Esophagus (tissue), 2 donors: Measurements from ENCODE around the gene CEP70. TPM values are rescaled to one million over a fixed set of nuclear protein-coding genes. Genes with fewer than 3 reads are reported as not detected.
"Not testable (repeated sequence)": the region's sequence is repeated elsewhere in the genome, so short reads cannot be mapped to it uniquely, and the experiment has no call there.

Source experiments
- H3K27ac ChIP-seq, 2 donors: one replicate each; pipeline ENCODE4 v1.5.1; 2013; ENCODE audit warnings: low read depth in 2 of 2, mild to moderate bottlenecking in 2 of 2, inconsistent platforms in 1 of 2, low read length in 1 of 2, moderate library complexity in 1 of 2
- H3K27me3 ChIP-seq, 2 donors: one replicate each; pipeline ENCODE4 v1.6.1; 2013; ENCODE audit warnings: low read length in 2 of 2, control low read depth in 1 of 2, mild to moderate bottlenecking in 1 of 2; ENCODE audit not compliant: insufficient read depth in 2 of 2, control insufficient read depth in 1 of 2
- H3K36me3 ChIP-seq, 2 donors: one replicate each; pipeline ENCODE4 v1.6.1; 2013; ENCODE audit warnings: low read length in 1 of 2; ENCODE audit not compliant: control insufficient read depth in 2 of 2, insufficient read depth in 2 of 2
- H3K4me1 ChIP-seq, 2 donors: one replicate each; pipeline ENCODE4 v1.6.1; 2013; ENCODE audit warnings: low read length in 1 of 2; ENCODE audit not compliant: control insufficient read depth in 2 of 2, insufficient read depth in 2 of 2
- H3K4me3 ChIP-seq, 2 donors: one replicate each; pipeline ENCODE4 v1.5.1; 2013; ENCODE audit warnings: low read length in 2 of 2, mild to moderate bottlenecking in 2 of 2, low read depth in 1 of 2, moderate library complexity in 1 of 2
- H3K9me3 ChIP-seq, 2 donors: one replicate each; pipeline ENCODE4 v1.6.1; 2013; ENCODE audit warnings: mild to moderate bottlenecking in 2 of 2, low read depth in 1 of 2, low read length in 1 of 2, moderate library complexity in 1 of 2; ENCODE audit not compliant: control insufficient read depth in 2 of 2, insufficient read depth in 1 of 2
- WGBS, 2 donors: extraction: QIAGEN DNeasy Blood & Tissue Kit; methylation state at CpG; one replicate each; pipeline ENCODE4 v1.1.7; 2013; 5-methylcytosine and 5-hydroxymethylcytosine counted together
- polyA plus RNA-seq, 2 donors: library from polyadenylated mRNA; stranded (reverse); fragments of 200-250 nt; gene quantifications; one replicate each; pipeline ENCODE4 v1.2.3, GENCODE V29; 2013
- donor health status: healthy with polysubstance abuse.
- donor health status: Bipolar disorder and iron deficiency.

The CEP70 gene
- polyA plus RNA-seq, 2 donors, result 7.2 to 8.3 TPM

DNA sequence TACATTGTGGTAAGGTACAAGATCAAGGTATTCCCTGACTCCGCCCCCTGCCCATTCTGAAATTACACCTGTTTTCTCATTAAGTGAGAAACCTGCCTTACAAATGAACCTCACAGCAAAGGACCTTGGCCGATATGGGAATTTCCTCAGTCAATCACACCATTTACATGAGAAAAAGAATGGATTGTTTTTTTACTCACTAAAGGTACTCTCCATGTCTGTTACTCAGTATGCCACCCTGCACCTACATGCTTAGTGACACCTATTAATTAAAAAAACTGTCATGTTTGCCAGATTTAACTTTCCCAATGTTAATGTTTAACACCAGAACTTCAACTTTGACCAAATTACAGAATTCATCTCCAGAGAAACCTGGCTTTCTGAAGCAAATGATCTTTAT is 97.6 kb downstream of the CEP70 start:
- peaks cover 6 to 8% of the 10 kb centered on the region in 2 donors for H3K36me3 ChIP-seq
- WGBS, 2 donors, result 80 to 86% methylated on average over 2 of the region's 2 CpGs

DNA sequence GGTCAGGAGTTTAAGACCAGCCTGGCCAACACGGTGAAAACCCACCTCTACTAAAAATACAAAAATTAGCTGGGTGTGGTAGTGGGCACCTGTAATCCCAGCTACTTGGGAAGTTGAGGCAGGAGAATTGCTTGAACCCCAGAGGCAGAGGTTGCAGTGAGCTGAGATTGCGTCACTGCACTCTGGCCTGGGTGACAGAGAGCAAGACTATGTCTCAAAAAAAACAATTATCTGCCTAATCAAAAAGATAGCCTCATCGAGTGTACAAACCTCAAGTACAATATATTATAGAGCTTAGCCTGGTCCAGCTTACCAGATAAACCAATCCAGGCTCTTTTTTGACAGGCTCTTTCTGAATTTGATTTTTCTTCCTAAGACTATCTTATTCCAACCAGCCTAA is 98.4 kb downstream of the CEP70 start:
- 93 to 94% methylated on average over 3 of the region's 3 CpGs for WGBS, 2 donors
- not testable (repeated sequence) for H3K27me3 ChIP-seq, H3K27ac ChIP-seq, H3K4me3 ChIP-seq, H3K9me3 ChIP-seq, H3K36me3 ChIP-seq, H3K4me1 ChIP-seq

More for the DNA sequence above, 97.6 kb downstream of the CEP70 start:
- peaks cover 0 to 3% of the 10 kb centered on the region in 2 donors for H3K9me3 ChIP-seq
- no peak overlapping the region for H3K4me3 ChIP-seq
- H3K27me3 ChIP-seq, result no peaks in the 10 kb centered on the region
- H3K4me1 ChIP-seq, result no peaks in the 10 kb centered on the region
- no peak overlapping the region for H3K27ac ChIP-seq

DNA sequence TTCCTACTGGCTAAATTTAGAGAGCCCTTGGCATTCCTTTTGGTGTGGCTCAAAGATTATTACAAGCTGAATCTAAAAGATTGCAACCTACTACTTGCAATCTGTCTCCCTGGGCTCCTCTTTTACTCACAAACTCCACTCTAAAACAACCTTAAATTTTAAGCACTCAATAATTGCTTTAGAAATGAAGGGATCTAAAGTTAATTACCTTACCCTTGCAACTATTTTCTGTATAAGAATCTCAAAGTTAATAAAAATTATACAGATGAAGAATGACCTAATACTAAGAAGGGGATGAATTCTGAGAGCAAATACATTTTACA is 99.5 kb downstream of the CEP70 start:
- no peaks in the 10 kb centered on the region for H3K4me1 ChIP-seq
- peaks cover 6 to 8% of the 10 kb centered on the region in 2 donors for H3K36me3 ChIP-seq
- H3K4me3 ChIP-seq, result no peak overlapping the region
- H3K9me3 ChIP-seq, result peaks cover 0 to 3% of the 10 kb centered on the region in 2 donors
- no peaks in the 10 kb centered on the region for H3K27me3 ChIP-seq
- H3K27ac ChIP-seq, result no peak overlapping the region

DNA sequence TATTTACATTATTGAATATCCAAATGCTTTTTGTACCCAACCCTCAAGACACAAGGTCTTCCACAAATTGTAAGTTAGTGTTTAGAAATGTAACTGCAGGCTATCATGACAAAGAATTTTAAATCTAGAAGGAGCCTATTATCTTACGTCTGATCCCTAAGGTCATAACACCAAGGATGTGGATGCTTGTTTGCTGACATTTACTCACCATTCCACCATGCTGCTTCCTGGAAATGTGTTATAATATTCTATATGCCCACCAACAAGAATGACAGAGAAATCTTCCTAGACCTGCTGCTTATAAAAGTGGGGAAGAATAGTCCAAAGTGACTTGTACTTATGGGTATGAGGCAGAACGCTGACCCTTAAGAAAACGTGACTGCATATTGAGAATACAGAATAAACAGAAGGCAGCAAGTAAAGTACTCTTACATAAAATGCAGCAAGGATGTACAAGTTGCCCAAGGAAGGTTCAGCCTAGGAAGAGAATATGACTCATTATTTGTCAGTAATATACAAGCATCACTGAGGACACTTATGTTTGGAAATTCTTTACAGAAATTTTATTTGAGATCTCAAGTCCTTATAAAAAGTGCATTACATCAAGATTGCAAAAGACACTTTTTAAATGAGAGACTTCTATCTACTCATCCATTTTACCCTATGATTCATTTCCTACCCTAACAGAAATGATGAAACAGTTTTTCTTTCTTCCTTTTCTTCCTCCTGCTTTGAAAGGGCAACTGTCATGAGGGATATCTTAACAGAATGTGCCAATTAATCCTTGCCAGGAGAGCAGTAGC is 100.1 kb downstream of the CEP70 start:
- no peaks in the 10 kb centered on the region for H3K27me3 ChIP-seq
- 90 to 91% methylated on average over 3 of the region's 3 CpGs for WGBS, 2 donors

DNA sequence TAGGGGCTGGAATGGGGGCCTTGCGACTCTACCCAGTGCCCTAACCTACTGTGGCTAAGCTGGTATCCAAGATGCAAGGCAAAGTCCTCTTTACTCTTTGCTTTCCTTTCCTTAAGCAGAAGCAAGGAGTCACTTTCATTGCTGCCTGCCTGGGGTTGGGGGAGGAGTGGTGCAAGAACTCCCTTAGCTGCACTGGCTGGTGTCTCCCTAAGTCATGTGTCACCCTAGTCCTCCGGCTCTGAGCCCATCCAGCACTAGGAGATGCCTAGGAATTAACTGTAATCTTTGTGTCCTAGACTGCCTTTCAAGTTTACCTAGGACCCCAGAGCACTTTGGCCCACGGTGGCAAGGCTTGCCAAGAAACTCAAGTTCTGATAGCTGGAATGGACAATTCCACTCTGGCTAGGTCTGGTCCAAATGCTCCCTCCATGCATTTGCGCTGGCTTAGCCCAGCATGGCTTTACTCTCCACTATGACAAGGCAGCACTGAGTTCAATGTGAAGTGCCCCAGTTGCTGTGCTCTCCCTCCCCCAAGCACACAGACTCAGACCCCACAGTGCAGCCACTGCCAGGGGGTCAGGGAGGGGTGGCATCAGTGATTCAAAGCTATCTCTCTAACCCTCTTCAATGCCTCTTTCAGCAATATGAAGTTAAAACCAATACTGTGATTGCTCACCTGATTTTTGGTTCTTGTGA is 100.9 kb downstream of the CEP70 start:
- Histone ChIP-seq H3K4me1 (no peaks in the 10 kb centered on the region), H3K27me3 (no peaks in the 10 kb centered on the region), H3K27ac (no peak overlapping the region), H3K9me3 (peaks cover 0 to 3% of the 10 kb centered on the region in 2 donors), H3K36me3 (peaks cover 6 to 8% of the 10 kb centered on the region in 2 donors), H3K4me3 (no peak overlapping the region)
- 95 to 96% methylated on average over 4 of the region's 4 CpGs for WGBS, 2 donors

More for the DNA sequence above, 100.1 kb downstream of the CEP70 start:
- no peaks in the 10 kb centered on the region for H3K4me1 ChIP-seq
- H3K9me3 ChIP-seq, result peaks cover 0 to 3% of the 10 kb centered on the region in 2 donors
- H3K36me3 ChIP-seq, result peaks cover 6 to 8% of the 10 kb centered on the region in 2 donors
- no peak overlapping the region for H3K4me3 ChIP-seq
- no peak overlapping the region for H3K27ac ChIP-seq

DNA sequence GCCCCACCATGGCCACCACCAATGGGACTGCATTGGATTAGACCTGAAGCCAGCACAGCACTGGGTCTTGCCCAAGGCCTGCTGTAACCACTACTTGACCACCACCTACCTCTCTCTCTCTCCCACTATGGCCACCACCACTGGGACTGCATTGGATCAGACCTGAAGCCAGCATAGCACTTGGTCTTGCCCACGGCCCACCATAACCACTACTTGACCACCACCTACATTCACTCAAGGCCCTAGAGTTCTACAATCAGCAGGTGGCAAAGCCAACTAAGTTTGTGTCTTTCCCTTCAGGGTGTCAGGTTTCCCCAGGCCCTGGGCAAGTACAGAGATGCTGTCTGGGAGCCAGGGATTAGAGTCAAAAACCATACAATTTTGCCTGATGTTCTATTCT is 102.1 kb downstream of the CEP70 start:
- H3K27me3 ChIP-seq, result no peaks in the 10 kb centered on the region
- 90 to 100% methylated on average over 1 of the region's 1 CpG for WGBS, 2 donors
- peaks cover 0 to 3% of the 10 kb centered on the region in 2 donors for H3K9me3 ChIP-seq
- H3K4me3 ChIP-seq, result no peak overlapping the region
- no peak overlapping the region for H3K27ac ChIP-seq
- H3K4me1 ChIP-seq, result no peaks in the 10 kb centered on the region
- H3K36me3 ChIP-seq, result peaks cover 6 to 8% of the 10 kb centered on the region in 2 donors

DNA sequence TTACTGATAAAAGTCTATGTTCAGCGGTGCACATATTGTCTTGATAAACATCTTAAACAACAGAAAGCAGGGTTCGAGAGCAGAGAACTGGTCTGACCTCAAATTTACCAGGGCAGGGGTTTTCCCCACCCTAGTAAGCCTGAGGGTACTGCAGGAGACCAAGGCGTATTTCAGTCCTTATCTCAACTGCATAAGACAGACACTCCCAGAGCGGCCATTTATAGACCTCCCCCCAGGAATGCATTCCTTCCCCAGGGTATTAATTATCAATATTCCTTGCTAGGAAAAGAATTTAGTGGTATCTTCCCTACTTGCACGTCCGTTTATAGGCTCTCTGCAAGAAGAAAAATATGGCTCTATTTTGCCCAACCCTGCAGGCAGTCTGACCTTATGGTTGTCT is 107.5 kb downstream of the CEP70 start:
- not testable (repeated sequence) for H3K36me3 ChIP-seq, H3K4me1 ChIP-seq, H3K27ac ChIP-seq, H3K9me3 ChIP-seq, H3K4me3 ChIP-seq, H3K27me3 ChIP-seq
- 93 to 94% methylated on average over 6 of the region's 6 CpGs for WGBS, 2 donors

DNA sequence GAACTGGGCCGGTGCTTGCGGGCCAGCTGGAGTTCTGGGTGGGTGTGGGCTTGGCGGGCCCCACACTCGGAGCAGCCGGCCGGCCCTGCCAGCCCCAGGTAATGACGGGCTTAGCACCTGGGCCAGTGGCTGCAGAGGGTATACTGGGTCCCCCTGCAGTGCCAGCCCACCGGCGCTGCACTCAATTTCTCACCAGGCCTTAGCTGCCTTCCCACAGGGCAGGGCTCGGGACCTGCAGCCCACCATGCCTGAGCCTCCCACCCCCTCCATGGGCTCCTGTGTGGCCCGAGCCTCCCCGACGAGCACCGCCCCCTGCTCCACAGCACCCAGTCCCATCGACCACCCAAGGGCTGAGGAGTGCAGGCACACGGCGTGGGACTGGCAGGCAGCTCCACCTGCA is 109.4 kb downstream of the CEP70 start:
- H3K27me3 ChIP-seq, H3K27ac ChIP-seq, H3K9me3 ChIP-seq, H3K36me3 ChIP-seq, H3K4me3 ChIP-seq, H3K4me1 ChIP-seq: not testable (repeated sequence)
- 97 to 98% methylated on average over 10 to 17 of the region's 17 CpGs for WGBS, 2 donors

DNA sequence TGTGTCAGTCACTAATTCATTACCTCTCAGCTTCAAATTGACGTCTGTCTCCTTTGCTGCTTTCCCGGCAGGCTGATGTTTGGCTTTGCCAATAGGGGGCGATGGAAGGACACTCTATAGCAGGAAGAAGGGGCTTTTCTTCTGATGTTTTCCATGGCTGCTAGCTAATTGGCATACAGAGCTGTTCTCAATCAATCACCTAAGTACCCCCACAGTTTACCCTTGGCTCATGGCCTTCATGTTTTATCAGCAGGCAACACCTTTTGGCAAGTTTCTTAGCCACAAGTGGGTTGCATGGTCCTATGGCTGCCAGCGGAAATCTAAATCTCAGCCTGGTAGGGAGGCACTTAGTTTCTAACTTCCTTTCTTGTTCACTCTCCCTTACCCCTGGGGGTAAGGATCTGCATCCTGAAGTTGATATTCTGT is 114.6 kb downstream of the CEP70 start:
- no peaks in the 10 kb centered on the region for H3K36me3 ChIP-seq
- no peaks in the 10 kb centered on the region for H3K9me3 ChIP-seq
- no peak overlapping the region for H3K4me3 ChIP-seq
- no peaks in the 10 kb centered on the region for H3K4me1 ChIP-seq
- no peak overlapping the region for H3K27ac ChIP-seq
- no peaks in the 10 kb centered on the region for H3K27me3 ChIP-seq
- 48 to 49% methylated on average over 4 of the region's 4 CpGs for WGBS, 2 donors

DNA sequence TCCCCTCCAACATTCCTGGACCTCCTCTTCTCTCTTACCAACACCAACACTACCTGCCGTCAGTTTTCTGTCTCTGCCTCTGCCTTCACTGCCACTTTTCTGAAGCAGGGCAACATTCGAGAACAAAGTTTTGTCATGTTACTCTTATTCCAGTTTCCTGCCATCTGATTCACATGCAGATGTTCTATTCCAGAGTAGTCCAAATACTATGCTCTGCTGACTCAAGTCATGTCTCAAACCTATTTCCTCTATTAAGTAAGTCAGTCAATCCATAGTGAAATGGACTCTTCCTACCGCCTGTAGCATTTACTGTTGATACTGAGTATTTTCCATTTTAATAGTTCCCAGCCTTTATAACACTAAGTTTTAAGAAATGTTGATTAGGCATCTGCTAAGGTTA is 116.3 kb downstream of the CEP70 start:
- WGBS, 2 donors, result 93% methylated on average over 3 of the region's 3 CpGs
- Histone ChIP-seq H3K4me1 (no peaks in the 10 kb centered on the region), H3K36me3 (no peaks in the 10 kb centered on the region), H3K27me3 (no peaks in the 10 kb centered on the region), H3K4me3 (no peak overlapping the region), H3K27ac (no peak overlapping the region), H3K9me3 (no peaks in the 10 kb centered on the region)
